ENCODE results near the gene SORCS1. TPM values are rescaled to one million over a fixed set of nuclear protein-coding genes. Genes with fewer than 3 reads are reported as not detected.

SORCS1 gene
- polyA plus RNA-seq, 3 donors: 0.09 TPM; not detected in 2

GRCh38 chr10:106535304-106535953 is 629.1 kb downstream of the SORCS1 start:
- no peaks in the 10 kb centered on the region for H4K20me1 ChIP-seq (ENCODE audit: insufficient read depth, low read length)
- no peak overlapping the region for H3K4me2 ChIP-seq (replicated peaks; ENCODE audit: extremely low read depth, low read length, poor library complexity, severe bottlenecking)
- no peak overlapping the region for H3K4me3 Mint-ChIP-seq
- H3K4me1 ChIP-seq (ENCODE audit: control insufficient read depth in 1 of 2, insufficient read depth in 2 of 2, low read length in 2 of 2): no peaks in the 10 kb centered on the region
- H3K36me3 Mint-ChIP-seq: no peaks in the 10 kb centered on the region
- WGBS (ENCODE audit: insufficient coverage): 64% methylated on average over 4 of the region's 5 CpGs
- no peaks in the 10 kb centered on the region for H3K9me3 ChIP-seq (replicated peaks in 1 of 2; ENCODE audit: control insufficient read depth in 1 of 2, insufficient read depth in 1 of 2, low read length in 2 of 2)
- H3K79me2 ChIP-seq (ENCODE audit: insufficient read depth, low read length): no peaks in the 10 kb centered on the region
- H3K36me3 ChIP-seq (replicated peaks in 1 of 2; ENCODE audit: control insufficient read depth in 1 of 2, insufficient read depth in 2 of 2, low read length in 2 of 2): no peaks in the 10 kb centered on the region
- no peak for DNase-seq
- no peaks in the 10 kb centered on the region for H3K4me1 Mint-ChIP-seq
- intact Hi-C loops (cut with micrococcal nuclease): no loop called here
- H3K27ac ChIP-seq (ENCODE audit: low read depth in 1 of 2, low read length in 2 of 2): no peak overlapping the region
- peaks cover 0 to 3% (median 0%) of the 10 kb centered on the region in 7 donors for H3K9me3 Mint-ChIP-seq
- H3K27me3 ChIP-seq (ENCODE audit: control insufficient read depth in 2 of 2, insufficient read depth in 2 of 2, low read length in 2 of 2): no peaks in the 10 kb centered on the region
- H3K27me3 Mint-ChIP-seq (ENCODE audit: low read depth in 3 of 3): no peaks in the 10 kb centered on the region
- H3K9ac ChIP-seq (ENCODE audit: insufficient read depth, low read length, poor library complexity, severe bottlenecking): no peak overlapping the region
- TF ChIP-seq CTCF (IDR thresholded peaks at IDR 0.05): no peak
- H3K27ac Mint-ChIP-seq: no peak overlapping the region
- H2AFZ ChIP-seq (ENCODE audit: insufficient read depth, low read depth, low read length, poor library complexity, severe bottlenecking): no peak overlapping the region
- no peak overlapping the region for H3K4me3 ChIP-seq (replicated peaks in 1 of 3; ENCODE audit: low read depth in 2 of 3, low read length in 3 of 3)

- Mint-ChIP-seq H3K27ac (no peak overlapping the region), H3K4me3 (no peak overlapping the region), H3K36me3 (no peaks in the 10 kb centered on the region), H3K4me1 (no peaks in the 10 kb centered on the region), H3K27me3 (ENCODE audit: low read depth in 3 of 3) (no peaks in the 10 kb centered on the region), H3K9me3 (peaks cover 0 to 2% (median 0%) of the 10 kb centered on the region in 7 donors)
- no peak for DNase-seq
- Histone ChIP-seq H3K4me2 (replicated peaks; ENCODE audit: extremely low read depth, low read length, poor library complexity, severe bottlenecking) (no peak overlapping the region), H3K4me1 (ENCODE audit: control insufficient read depth in 1 of 2, insufficient read depth in 2 of 2, low read length in 2 of 2) (no peaks in the 10 kb centered on the region), H4K20me1 (ENCODE audit: insufficient read depth, low read length) (no peaks in the 10 kb centered on the region), H3K4me3 (replicated peaks in 1 of 3; ENCODE audit: low read depth in 2 of 3, low read length in 3 of 3) (no peak overlapping the region), H2AFZ (ENCODE audit: insufficient read depth, low read depth, low read length, poor library complexity, severe bottlenecking) (no peak overlapping the region), H3K79me2 (ENCODE audit: insufficient read depth, low read length) (no peaks in the 10 kb centered on the region), H3K9ac (ENCODE audit: insufficient read depth, low read length, poor library complexity, severe bottlenecking) (no peak overlapping the region), H3K36me3 (replicated peaks in 1 of 2; ENCODE audit: control insufficient read depth in 1 of 2, insufficient read depth in 2 of 2, low read length in 2 of 2) (no peaks in the 10 kb centered on the region), H3K27ac (ENCODE audit: low read depth in 1 of 2, low read length in 2 of 2) (no peak overlapping the region), H3K9me3 (replicated peaks in 1 of 2; ENCODE audit: control insufficient read depth in 1 of 2, insufficient read depth in 1 of 2, low read length in 2 of 2) (no peaks in the 10 kb centered on the region), H3K27me3 (ENCODE audit: control insufficient read depth in 2 of 2, insufficient read depth in 2 of 2, low read length in 2 of 2) (no peaks in the 10 kb centered on the region)
- 83% methylated on average over 1 of the region's 2 CpGs for WGBS (ENCODE audit: insufficient coverage)
- TF ChIP-seq CTCF (IDR thresholded peaks at IDR 0.05): no peak
- intact Hi-C loops (cut with micrococcal nuclease): no loop called here
These were observed 630.1 kb downstream of the SORCS1 start for GRCh38 chr10:106534441-106534840.

All from CD14-positive monocyte (primary cell).